G401.6 (cell line): ENCODE data around the gene CNTN5.
A peak's percentile ranks its signal among the peaks of the same experiment; 100 is the strongest.
"Not testable (repeated sequence)": the region's sequence is repeated elsewhere in the genome, so short reads cannot be mapped to it uniquely, and the experiment has no call there.

Source experiments
- FAIRE-seq: peaks from 2 replicates; lab custom pipeline; 2012; peaks lifted over from hg19 to GRCh38; lab: Jason Lieb, UNC

Gene CNTN5

DNA sequence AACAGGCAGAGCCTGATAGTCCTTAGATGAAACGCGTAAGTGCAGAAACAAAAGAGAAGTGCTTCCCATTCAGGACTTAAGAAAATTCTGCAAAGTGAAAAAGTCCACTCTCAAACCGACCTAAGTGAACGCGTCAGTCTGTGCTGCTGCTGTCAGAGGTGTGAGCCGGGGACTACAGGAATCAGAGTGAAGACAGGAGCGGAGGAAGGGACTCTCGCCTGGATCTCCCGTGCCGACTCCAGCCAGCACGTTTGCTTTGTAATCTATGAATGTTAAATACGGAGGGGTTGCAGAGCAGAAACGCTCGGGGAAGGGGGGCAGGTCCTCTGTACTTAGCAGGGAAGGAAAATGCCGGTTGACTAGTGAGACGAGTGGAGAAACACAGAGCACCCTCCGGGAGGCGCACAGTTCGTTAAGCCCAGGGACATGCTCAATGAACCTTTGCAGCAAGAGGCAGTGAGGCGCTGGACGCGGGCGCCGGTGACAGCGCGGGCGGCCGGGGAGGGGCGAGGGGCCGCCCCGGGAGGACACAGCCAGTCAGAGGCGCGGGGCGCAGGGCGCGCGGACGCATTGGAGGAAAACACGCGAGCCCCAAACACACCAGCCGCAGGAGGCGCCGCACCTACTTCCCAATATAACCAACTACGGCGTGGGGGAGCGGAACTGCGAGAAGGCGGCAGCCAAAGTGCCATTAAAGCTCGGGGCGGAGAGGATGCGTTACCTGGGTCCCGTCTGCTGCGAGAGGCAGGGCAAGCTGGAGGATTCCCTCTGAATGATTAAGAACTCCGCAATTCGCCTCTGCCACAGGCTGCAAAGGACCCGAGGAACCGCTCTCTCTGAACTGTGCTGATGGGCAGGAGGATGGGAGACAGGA, at the start of gene CNTN5:
CNTN5 (plus strand) TSS at position 598 of the 874 bp plus-strand sequence.
- no peak for FAIRE-seq

DNA sequence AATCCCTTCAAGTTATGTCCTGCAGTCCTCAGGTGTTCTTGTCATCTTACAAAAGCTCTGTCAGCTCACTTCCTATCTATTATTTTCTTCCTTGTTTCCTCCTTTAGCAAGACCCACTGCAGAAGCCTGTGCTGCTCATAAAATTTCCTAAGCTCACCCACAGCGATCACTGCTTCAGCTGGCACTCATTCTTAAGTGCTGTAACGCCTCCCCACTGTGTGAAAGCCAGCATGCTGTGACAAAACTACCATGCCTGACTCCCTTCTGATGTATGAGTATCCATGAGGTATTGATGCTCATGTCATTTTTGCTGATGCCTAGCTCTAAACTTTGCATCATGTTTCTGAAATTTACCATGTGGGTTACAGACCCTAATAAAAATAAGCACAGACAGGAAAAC, 41.5 kb upstream of the CNTN5 start:
- FAIRE-seq = no peak

DNA sequence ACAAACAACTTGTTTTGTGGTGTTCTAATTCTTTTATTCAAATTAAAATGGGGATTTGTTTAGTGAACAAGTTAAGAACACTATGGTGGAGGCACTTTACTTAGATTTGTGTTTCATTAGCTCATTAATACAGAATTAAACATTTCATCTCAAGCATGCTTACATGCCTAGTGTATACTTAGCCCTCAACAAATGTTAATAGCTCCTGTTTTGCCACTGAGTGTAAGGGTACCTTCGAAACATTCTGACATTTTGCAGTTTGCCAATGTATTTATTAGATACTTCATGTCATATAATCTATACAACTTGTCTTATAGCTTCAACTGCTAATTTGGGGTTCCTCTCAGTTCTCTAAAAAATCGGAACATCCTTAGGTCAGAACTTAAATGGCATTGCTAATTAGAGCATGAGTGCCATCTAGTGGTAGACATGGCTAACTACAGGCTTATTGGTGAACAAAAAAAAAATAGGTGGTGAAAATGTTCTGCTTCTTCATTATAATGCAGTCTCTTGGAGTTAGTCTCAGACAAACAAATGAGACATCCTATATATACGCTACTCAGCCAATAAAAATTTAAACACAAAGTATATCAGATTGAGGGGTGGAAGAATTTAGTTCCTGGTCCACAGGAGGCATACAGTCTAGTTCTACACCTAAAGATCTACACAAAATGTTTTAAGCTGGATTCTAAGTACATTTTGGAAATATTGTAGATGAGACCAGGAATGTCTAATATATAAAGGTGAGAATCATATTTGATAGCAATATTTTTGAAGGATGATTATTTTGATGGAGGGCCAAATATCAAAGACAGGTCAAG, 4.9 kb upstream of the CNTN5 start:
- FAIRE-seq = peak; percentile 66

DNA sequence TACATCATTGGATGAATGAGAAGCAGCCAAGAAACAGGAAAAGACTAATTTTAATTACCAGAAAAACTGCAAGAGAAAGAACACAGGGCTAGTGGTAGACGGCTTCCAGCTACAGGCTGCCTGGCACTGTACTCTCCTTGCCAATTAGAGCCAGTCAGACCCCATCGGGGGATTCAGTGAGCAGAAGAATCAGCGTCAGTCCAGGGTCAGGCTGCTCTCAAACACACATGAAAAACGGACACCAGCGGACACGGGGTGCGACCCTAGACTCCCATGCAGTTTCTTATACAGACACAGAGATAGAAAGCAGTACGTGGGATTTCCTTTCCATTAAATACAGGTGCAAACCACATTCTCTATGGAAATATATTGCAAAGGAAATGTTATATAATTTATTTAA, 1.1 kb upstream of the CNTN5 start:
- no peak for FAIRE-seq

DNA sequence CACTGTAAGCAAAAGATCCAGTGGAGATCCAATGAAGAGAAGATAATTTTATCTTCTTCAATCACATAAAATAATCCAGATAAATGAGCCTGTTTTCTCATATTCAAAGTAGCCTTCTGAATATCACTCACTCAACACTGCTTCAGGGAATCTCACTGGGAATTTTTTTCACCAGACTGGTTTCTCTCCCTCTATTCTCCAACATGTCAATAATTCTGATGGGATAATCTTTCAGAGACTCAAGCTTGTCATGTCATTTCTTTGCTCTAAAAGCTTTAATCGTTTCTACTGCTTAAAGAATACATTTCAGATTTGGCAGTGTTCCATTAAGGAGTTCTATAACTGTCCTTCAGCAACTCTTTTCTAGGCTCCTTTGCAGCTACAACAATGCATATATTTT, 16.3 kb downstream of the CNTN5 start:
- FAIRE-seq = no peak

DNA sequence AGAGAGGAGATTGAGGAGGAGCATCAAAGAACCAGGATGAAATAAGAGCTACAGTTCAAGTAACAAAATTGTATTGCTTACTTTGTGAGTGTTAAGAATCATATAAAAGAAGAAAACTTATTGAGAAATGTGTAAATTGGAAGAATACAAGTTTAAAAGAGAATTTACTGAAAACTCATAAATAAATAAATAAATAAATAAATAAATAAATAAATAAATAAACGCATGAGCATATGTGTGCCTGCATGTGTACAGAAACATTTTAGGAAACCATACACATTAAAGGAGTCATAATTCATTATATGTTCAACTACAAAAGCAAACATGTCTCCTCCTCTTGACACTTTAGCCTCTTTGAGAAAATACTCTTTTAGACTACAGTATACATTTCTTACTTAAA, 42.6 kb downstream of the CNTN5 start:
- FAIRE-seq = no peak

DNA sequence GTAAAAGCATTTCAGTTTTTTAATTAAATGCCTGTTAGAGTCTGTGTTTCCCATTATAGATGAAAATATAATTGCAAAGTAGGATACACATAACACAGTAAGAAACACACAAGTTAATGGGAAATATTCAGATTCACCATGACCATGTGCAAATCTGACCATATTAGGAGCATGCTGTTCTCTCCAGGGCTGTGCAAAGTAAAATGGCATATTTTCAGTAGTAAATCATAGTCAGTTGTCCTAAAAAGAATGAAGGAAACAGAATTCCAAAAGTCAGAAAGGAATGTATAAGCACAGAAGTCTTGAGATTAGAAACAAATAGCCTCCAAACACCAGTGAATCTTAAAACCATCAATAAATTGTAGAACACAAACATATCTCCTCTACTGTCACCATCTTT, 44.4 kb downstream of the CNTN5 start:
- FAIRE-seq = no peak

DNA sequence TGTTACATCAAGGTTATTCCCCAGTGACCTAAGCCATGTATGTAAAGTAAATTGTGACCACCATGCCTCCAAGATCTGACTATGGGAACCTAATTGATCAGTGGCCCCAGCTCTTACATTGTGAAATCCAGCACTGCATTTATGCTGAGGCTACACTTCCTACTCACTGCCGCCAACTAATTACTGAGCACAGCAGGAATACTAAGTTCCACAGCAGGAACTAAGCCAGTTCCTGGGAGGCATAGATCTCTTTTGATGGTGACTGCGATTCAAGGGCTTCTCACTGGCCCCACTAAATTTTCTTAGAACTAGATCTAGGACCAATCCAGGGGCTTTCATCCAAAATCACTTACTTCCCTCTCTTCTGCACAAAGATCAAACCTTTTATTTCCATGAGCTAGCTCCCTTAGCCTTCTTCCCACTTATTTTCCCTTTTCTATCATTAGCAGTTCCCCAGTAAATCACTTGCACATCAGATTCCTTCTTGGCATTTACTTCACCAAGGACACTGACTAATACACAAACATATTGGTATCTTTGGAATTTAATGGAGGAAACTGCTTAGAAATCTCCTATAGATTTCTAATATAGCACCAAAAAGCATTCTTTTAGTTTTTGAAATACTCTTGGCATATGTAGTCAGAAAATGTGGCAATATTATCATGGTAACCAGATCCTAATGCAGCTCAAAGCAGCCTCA, 46.0 kb downstream of the CNTN5 start:
- no peak for FAIRE-seq

DNA sequence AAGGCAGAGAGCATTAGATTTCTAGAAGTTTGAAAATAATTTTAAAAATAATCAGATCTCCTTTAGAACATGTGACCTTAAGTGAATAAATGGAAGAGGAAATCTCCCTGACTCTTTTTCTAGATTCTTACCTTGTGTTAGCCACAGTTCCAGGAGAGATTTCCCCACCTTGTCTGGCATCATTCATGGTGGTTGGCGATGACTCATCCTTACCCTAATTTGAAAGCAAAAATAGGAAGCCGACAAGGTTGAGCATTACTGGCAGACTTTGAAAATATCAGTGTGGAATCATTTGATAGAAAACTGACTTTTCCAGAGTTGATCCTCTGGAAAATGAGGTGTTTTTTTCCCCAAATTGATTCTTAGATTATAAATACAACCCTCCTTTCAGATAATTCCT, 48.1 kb downstream of the CNTN5 start:
- no peak for FAIRE-seq

DNA sequence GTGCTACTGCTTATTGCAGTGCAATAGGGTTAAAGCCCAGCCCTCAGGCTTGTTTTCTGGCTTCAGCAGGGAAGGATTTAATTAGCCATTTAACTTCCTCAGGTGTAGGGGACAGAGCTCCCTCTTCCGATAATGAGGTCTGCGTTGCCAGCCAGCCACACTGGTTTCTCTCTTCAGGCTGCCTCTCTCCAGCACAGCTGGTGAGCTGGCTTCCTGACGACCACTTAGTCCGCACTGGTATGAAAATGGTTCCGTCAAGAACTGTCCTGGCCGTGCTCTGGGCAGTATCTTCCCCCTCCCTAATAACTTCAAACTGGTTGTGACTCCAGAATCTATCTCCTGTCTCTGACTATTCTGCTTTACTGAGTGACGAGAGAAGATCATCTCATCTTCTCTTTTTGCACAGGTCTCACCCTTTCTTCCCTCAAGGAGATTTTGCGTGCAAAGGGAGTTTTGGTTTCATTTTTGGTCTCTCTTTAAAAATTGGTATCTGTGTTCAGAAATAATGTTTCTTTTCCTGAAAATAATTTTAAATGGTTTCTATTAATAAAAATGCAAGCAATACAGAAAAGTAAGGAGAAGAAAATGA, 49.2 kb downstream of the CNTN5 start:
- FAIRE-seq = no peak

DNA sequence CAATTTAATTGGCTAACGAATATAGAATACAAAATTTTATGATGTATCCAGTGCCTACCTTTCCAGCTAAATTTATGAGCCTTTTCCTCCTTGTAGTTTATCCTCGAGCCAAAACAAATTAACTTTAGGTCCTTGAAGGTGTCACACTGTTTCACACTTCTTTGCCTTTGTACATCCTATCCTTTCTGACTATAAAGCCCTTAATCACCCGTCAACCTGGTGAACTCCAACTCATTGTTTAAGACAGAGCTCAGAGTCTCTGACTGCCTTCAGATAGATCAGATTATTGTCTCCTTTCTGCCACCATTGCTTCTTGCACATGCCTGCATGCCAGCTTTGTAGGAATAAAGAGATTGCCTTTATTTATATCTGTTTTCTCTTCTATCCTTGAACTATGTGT, 58.8 kb downstream of the CNTN5 start:
- no peak for FAIRE-seq

DNA sequence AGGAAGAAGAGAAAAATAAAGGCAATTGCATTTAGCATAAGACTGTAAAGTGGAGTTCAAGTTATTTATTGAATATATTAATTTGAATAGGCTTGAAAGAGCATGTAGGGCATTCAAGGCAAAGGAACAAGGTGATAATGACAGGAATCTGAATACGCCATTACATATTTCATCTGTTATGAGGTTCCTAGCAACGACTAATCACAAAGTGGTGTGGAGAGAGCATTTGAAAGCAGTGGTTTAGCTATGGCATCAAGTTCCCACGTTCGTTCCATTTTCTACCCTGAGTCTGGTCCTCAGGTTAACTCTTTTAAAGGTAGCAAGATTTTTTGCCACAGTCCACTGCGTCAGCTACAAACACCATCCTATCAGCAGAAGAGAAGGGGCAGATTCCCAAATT, 59.4 kb downstream of the CNTN5 start:
- no peak for FAIRE-seq

DNA sequence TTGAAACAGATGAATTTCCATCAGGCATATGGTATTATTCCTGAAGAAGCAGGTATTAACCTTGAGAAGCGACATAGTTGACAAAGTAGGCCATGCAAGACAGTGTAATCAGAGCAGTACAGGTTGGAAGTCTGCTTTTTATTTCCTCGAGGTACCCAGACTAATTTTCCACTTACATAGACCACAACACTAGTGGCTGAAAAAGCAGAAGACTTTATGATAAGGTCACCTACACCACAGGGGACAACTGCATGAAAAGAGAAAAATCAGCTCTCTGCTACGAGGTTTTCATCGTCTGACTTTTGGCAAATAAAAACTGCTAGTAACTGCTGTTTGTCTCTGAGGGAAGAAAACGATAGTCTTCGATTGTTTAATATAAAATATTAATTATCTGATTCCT, 77.5 kb downstream of the CNTN5 start:
- FAIRE-seq = no peak

DNA sequence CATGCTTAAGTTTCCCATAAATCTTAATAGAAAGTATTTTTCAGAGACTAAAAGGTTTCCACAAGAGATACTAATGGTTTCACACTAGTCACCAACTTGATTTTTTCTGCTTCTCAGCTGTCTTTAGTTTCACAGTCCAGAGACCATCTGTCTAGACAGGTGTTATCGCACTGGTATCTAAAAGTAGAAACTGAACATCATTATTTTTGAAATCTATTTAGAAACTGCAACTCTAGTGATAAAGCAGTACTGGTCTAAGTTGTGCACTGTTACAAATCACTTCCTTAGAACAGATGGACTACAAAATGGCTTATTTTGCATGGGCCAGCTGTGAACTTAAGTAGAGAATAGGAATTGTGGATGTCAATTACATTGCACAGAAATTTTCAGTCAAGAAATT, 78.0 kb downstream of the CNTN5 start:
- no peak for FAIRE-seq

DNA sequence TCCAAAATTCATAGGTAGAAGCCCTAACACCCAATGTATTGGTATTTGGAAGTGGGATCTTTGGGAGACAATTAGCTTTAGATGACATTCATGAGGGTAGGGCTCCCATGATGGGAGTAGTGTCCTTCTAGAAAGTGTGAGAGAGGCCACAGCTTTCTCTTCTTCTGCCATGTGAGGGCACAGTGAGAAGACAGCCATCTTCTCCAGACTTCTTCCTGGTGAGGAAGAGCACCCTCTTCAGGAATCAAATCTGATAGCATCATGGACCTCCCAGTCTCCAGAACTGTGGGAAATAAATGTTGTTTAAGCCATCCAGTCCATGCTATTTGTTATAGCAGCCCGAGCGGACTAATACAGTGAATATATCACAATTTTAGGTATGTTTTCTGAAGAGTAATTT, 96.9 kb downstream of the CNTN5 start:
- no peak for FAIRE-seq

DNA sequence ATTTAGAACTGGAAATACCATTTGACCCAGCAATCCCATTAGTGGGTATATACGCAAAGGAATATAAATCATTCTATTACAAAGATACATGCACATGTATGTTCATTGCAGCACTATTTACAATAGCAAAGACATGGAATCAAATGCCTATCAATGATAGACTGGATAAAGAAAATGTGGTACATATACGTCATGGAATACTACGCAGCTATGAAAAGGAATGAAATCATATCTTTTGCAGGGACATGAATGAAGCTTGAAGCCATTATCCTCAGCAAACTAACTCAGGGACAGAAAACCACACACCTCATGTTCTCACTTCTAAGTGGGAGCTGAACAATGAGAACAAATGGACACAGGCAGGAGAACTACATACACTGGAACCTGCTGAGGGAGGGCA, 113.1 kb downstream of the CNTN5 start:
- FAIRE-seq = not testable (repeated sequence)

DNA sequence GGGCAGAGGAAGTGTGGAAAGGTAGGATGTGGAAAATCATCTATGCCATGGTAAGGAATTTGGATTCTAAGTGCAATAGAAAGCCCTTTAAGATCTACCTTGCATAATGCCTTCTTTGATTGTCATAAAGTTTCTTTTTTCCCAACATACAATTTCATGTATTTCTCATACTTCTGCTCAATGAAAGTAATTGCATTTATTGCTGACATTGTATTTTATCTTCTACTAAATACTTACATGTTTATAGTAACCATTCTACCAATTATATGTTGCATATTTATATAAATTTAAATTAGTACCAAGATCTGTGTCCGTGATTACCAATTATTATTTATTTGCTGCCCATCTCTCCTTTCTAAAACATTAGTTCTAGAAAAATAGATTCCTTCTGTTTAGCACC, 114.8 kb downstream of the CNTN5 start:
- no peak for FAIRE-seq

DNA sequence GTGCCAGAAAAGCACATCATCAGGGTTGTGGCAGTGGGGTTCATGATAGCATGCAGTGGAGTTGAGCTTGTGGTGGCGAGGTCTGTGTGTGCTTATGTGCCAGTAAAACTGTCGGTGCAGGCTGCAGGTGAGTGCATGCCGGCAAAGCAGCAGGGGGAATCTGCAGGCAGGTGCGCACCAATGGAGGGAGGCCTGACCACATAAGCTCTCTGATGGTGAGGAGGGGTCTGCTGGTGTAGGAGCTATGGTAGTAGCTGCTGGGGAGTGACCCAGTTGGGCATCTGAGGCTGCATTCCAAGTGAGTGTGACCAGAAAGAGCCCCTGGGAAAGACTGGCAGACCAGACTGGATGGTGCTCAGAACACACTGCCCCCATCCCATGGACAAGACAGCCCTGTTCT, 121.5 kb downstream of the CNTN5 start:
- FAIRE-seq = no peak

DNA sequence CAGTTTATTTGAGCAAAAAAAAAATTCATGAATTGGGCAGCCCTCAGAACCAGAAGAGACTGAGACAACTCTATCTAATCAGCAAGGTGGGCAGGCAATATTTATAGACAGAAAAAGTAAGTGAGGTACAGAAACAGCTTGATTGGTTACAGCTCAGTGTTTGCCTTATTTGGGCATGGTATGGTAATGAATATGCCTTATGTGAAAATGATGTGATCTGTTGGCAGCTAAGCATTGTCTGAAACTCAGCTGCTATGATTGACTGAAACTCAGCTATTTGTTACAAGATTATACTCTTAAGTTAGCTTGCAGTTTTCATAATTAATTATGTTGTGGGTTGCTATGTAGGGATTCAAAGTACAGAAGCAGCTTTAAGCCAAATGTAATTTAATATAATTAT, 127.6 kb downstream of the CNTN5 start:
- no peak for FAIRE-seq

DNA sequence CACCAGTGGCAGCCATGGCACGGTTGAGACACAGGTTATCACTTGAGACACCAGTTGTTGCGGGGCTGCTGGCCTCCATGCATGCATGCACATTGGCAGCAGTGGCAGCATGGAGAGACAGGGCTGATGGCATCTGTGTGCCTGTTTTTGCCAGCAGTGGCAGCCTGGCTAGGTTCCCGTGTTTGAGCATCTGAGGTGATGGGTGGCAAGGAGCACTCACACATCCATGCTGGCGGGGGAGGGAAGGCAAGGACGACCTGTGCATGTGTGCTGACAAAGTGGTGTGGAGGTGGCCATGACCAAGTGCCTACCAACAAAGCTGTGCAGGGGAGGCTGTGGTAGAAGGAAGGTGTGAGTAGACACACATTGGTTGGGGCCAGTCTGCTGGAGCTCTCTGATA, 133.5 kb downstream of the CNTN5 start:
- FAIRE-seq = no peak

DNA sequence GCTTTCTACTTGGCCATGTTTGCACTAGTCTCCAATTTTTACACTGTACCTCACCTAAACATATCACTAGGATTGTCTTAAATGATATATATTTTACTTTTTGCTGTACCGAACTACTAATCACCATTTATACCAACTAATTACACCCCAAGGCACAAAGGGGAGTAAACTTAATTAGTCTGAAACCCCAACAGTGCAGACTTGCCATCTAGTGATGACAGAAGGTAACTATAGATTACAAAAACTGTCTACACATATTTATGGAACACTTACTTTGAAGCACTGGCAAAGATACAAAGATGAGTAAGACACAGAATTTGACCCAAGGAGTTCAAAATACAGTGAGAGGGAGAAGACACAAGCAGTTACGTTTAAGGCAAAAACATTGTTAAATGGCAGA, 139.7 kb downstream of the CNTN5 start:
- no peak for FAIRE-seq

DNA sequence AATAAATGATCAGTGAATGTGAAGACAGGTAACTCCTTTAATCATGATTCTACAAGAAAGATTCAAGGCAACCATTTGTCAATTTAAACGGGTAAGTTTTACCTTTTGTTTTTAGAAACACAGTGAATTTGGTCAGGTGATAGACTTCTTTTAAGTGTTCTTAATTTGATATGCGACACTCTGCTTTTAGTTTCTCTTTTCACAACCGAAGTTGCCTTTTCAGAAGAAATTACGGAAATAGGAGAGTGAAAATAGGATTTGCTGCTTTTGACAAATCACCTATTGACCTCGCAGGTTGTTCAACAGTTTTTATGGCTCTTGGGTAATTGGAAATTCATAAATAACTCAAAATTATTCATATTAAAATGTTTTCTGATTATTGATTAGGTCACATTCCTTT, 142.1 kb downstream of the CNTN5 start:
- no peak for FAIRE-seq

DNA sequence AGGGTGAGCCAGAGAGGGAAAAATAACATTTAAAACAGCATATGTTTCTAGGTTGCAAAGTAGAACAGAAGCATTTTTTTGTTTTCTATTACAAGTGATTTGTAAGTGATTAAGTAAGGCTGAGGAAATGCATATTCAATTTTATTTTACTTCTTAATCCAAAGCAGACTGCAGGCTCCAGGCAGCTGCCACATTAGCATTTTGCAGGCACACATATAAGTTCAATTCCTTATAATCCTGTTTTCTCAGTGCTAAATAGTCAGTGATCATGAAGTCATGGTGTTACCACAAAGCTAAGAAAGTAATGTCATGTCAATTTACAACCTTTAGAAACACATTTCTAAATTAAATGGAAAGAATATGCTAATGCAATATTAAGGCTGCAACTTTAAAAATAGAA, 149.8 kb downstream of the CNTN5 start:
- no peak for FAIRE-seq
